ENCODE data around the gene ASB18.

Gene ASB18

GRCh38 chr2:236291911-236292310, 27.7 kb upstream of the ASB18 start:
- TF ChIP-seq GATA3 (IDR thresholded peaks at IDR 0.05; ENCODE audit: low read depth, low read length) = no peak

DNA sequence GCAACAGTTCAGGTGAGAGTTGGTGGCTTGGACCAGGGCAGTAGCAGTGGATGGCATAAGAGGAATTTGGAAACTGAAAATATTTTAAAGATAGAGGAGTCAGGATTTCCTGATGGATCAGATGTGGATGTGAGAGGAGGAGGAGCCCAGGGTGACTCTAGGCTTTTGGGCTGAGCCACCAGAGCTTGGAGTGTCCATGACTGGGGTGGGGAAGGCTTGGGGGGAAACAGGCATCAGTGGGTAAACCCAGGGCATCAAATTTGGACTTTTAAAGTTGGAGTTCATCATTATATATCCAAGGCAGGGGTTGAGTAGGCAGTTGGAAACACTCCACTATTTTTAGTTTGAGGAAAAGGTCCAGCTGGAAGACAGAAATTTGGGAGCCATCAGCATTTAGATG, 27.3 kb upstream of the ASB18 start:
- no peak for TF ChIP-seq GATA2 (IDR thresholded peaks at IDR 0.05; ENCODE audit: low read depth, low read length)
- TF ChIP-seq GATA3 (IDR thresholded peaks at IDR 0.05; ENCODE audit: low read depth, low read length) = no peak

DNA sequence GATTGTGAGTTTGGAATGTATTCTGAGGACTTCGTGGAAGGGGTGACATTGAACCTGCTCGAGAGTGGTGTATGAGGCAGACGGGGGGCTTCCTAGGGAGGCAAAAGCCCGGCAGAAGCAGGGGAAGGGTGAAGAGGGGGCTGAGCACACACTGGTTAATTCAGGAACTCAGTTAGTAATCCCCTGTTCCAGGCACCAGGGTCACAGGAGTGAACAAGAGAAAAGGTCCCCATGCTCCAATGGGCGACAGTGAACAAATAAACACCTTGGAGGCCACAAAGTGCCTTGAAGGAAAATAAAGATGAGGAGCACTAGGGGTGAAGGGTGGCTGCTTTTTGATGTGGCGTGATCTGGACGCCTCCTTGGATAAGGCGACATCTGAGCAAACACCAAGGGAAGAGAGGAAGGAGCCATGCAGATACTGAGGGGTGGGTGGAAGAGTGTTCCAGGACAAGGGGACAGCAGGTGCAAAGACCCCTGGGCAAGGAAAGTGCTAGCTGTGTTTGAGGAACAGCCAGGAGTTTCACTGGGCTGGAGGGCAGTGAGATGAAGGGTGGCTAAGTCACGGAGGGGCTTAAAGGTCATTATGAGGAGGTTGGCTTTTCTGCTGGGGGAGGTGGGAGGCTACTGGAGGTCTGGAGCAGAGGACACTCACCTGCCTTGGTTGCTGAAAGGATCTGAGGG, 26.7 kb upstream of the ASB18 start:
- TF ChIP-seq GATA2 (IDR thresholded peaks at IDR 0.05; ENCODE audit: low read depth, low read length) (no peak), GATA3 (IDR thresholded peaks at IDR 0.05; ENCODE audit: low read depth, low read length) (no peak)

GRCh38 chr2:236289766-236290462, 25.7 kb upstream of the ASB18 start:
- TF ChIP-seq GATA2 (IDR thresholded peaks at IDR 0.05; ENCODE audit: low read depth, low read length) (no peak), GATA3 (IDR thresholded peaks at IDR 0.05; ENCODE audit: low read depth, low read length) (no peak)

DNA sequence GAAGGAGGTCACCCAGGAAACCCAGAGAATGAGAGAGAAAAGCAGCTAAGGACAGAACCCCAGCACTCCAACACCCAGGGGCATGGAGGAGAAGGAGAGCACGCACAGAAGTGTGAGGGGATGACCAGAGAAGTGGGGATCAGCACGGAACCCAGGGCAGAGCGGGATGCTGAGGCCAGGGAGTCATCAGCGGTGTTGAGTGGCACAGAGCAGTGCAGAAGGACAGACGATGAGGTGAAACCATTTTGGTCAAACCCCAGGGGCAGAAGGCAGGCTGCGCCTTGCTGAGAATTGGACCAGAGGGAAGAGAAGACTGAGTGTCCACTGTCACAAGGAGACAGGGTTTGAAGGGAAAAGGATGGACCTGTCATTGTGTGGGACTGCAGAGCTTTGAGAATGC, 23.4 kb upstream of the ASB18 start:
- TF ChIP-seq GATA3 (IDR thresholded peaks at IDR 0.05; ENCODE audit: low read depth, low read length) (no peak), GATA2 (IDR thresholded peaks at IDR 0.05; ENCODE audit: low read depth, low read length) (no peak)

- TF ChIP-seq GATA3 (IDR thresholded peaks at IDR 0.05; ENCODE audit: low read depth, low read length) = no peak
- TF ChIP-seq GATA2 (IDR thresholded peaks at IDR 0.05; ENCODE audit: low read depth, low read length) = no peak
These were observed 22.8 kb upstream of the ASB18 start for GRCh38 chr2:236286873-236287545.

DNA sequence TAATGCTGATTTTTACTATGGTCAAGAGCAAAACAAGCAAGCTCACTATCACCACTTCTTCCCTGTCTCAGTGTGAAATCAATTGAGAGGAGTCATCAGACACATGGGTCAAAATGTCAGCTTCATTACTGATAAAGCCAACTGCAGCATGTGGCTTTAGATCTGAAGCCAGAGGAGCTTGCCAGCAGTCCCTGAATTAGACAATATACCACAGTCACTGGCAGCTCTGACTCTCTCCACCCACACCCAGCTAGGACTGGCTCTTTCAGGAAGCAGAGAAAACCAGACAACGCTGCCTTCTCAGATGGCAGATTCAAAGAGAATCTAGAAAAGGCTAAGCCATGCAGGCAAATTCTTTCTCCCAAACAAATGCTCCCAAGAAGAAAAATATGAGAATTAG, 20.0 kb upstream of the ASB18 start:
- TF ChIP-seq GATA3 (IDR thresholded peaks at IDR 0.05; ENCODE audit: low read depth, low read length) (no peak), GATA2 (IDR thresholded peaks at IDR 0.05; ENCODE audit: low read depth, low read length) (no peak)

DNA sequence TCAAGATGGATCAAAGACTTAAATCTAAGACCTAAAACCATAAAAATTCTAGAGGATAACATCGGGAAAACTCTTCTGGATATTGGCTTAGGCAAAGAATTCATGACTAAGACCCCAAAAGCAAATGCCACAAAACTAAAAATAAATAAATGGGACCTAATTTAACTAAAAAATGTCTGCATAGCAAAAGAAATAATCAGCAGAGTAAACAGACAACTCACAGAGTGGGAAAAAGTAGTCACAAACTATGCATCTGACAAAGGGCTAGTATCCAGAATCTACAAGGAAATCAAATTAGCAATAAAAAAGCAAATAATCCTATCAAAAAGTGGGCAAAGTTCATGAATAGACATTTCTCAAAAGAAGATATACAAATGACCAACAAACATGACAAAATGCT, 18.2 kb upstream of the ASB18 start:
- TF ChIP-seq GATA3 (IDR thresholded peaks at IDR 0.05; ENCODE audit: low read depth, low read length) (no peak), GATA2 (IDR thresholded peaks at IDR 0.05; ENCODE audit: low read depth, low read length) (no peak)

GRCh38 chr2:236281423-236281822, 17.2 kb upstream of the ASB18 start:
- no peak for TF ChIP-seq GATA3 (IDR thresholded peaks at IDR 0.05; ENCODE audit: low read depth, low read length)
- TF ChIP-seq GATA2 (IDR thresholded peaks at IDR 0.05; ENCODE audit: low read depth, low read length) = no peak

- TF ChIP-seq GATA2 (IDR thresholded peaks at IDR 0.05; ENCODE audit: low read depth, low read length) (no peak), GATA3 (IDR thresholded peaks at IDR 0.05; ENCODE audit: low read depth, low read length) (no peak)
These were observed 8.9 kb upstream of the ASB18 start for GRCh38 chr2:236273126-236273525.

DNA sequence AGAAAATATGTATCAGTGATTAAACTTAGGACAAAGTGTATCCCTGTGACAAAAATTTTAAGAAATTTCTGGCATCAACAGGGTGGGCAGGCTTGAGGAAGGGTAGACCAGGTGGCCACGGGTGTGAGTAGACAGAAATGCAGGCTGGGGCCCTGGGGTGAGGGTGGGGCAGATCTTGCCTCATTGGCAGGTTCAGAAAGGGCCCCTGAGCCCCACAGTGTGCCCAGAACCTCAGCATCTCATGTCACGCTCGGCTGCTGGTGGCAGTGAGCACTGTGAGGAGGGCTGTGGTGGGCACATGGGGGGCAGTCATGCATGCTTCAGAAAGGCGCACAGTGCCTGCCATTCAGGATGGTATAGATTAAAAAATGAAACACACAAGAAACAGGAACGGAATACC, 7.6 kb upstream of the ASB18 start:
- TF ChIP-seq GATA3 (IDR thresholded peaks at IDR 0.05; ENCODE audit: low read depth, low read length) = no peak
- no peak for TF ChIP-seq GATA2 (IDR thresholded peaks at IDR 0.05; ENCODE audit: low read depth, low read length)

DNA sequence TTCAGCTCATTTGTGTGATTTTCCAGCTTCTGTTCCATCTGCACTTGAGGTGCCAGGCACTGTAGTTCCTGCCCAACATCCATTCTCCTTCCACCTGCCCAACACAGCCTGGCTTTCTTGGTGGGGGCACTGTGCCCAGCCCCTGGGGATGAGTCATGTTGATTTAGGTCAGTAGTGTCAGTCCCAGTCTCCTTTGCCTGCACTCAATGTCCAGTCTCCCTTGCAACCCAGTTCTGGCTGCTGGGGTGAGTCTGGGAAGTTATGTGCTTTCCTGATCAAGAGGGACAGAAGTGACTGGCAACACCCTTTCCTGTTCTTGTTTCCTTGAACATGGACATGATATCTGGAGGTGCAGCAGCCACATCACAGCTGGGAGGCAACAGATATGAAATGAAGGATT, 1.5 kb upstream of the ASB18 start:
- TF ChIP-seq GATA2 (IDR thresholded peaks at IDR 0.05; ENCODE audit: low read depth, low read length) (no peak), GATA3 (IDR thresholded peaks at IDR 0.05; ENCODE audit: low read depth, low read length) (no peak)

GRCh38 chr2:236262238-236262637, 2.0 kb downstream of the ASB18 start:
- TF ChIP-seq GATA3 (IDR thresholded peaks at IDR 0.05; ENCODE audit: low read depth, low read length) (no peak), GATA2 (IDR thresholded peaks at IDR 0.05; ENCODE audit: low read depth, low read length) (no peak)

DNA sequence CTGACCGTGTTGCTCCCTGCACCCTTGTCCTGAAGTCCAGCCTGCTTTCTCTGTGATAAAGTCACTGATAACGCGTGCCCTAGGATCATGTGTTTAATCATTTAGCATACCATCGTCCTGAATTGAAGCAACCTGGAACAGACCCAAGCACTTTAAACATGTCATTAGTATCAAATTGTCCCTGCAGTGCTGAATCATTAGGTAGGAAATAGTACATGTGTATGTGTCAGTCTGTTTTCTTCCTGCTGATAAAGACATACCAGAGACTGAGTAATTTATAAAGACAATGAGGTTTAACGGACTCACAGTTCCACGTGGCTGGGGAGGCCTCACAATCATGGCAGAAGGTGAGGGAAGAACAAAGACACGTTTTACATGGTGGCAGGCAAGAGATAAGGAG, 2.8 kb downstream of the ASB18 start:
- no peak for TF ChIP-seq GATA2 (IDR thresholded peaks at IDR 0.05; ENCODE audit: low read depth, low read length)
- no peak for TF ChIP-seq GATA3 (IDR thresholded peaks at IDR 0.05; ENCODE audit: low read depth, low read length)

DNA sequence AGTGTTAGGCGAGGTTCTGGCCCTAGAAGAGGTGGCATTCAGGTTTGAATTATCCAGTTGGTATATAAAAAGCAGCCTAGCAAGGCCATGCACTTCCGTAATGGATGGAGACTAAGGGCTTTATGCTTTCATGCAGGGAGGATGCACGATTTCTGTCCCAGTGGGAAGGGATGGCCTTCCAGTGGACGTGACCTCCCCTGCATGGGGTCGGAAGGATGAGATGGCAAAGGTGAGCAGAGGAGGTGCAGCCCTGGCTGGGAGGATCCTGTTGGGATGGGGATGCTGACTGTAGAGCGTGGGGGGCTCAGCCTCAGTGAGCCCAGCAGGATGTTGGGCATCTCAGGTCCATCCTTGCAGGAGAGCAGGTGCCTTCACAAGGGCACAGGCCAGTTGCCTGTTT, 4.8 kb downstream of the ASB18 start:
- TF ChIP-seq GATA3 (IDR thresholded peaks at IDR 0.05; ENCODE audit: low read depth, low read length) = no peak
- no peak for TF ChIP-seq GATA2 (IDR thresholded peaks at IDR 0.05; ENCODE audit: low read depth, low read length)

Data from SH-SY5Y (cell line).